Esophagus muscularis mucosa (tissue), 4 donors: ENCODE data around the gene ITPKA. TPM values are rescaled to one million over a fixed set of nuclear protein-coding genes. Genes with fewer than 3 reads are reported as not detected.

Source experiments
- DNase-seq: peaks from one replicate; pipeline ENCODE4 v3.0.0-alpha.2; 2017; ENCODE audit errors: extremely low spot score
- H3K27ac ChIP-seq, 4 donors: fragments of 200-600 bp; sonication (generic); replicated peaks in 1 of 4; 1 replicate in 3 of 4; 2 replicates in 1 of 4; pipeline ENCODE4 v1.5.1; 2016 to 2019; ENCODE audit warnings: mild to moderate bottlenecking in 1 of 4
- H3K27me3 ChIP-seq, 4 donors: fragments of 200-600 bp; sonication (generic); one replicate each; pipeline versions ENCODE4 v1.5.1 to v1.6.0; 2016 to 2019
- H3K36me3 ChIP-seq, 4 donors: fragments of 200-600 bp; sonication (generic); one replicate each; pipeline ENCODE4 v1.5.1; 2016 to 2019
- H3K4me1 ChIP-seq, 4 donors: fragments of 200-600 bp; sonication (generic); one replicate each; pipeline ENCODE4 v1.5.1; 2016 to 2019
- H3K4me3 ChIP-seq, 4 donors: fragments of 200-600 bp; sonication (generic); 1 replicate in 2 of 4; 2 replicates in 2 of 4; pipeline ENCODE4 v1.5.1; 2016 to 2019; ENCODE audit warnings: mild to moderate bottlenecking in 4 of 4, moderate library complexity in 1 of 4
- H3K9me3 ChIP-seq, 4 donors: fragments of 200-600 bp; sonication (generic); 1 replicate in 3 of 4; 2 replicates in 1 of 4; pipeline ENCODE4 v1.5.1; 2016 to 2019
- CTCF ChIP-seq, 3 experiments: fragments of 200-600 bp in 2 of 3; fragments of 450-650 bp in 1 of 3; sonication (generic) in 2 of 3; IDR thresholded peaks; one replicate each; pipeline ENCODE4 v1.5.1; 2017 to 2019; ENCODE audit warnings: antibody characterized with exemption in 3 of 3, mild to moderate bottlenecking in 2 of 3, moderate library complexity in 1 of 3
- EP300 ChIP-seq: sonication (generic); formaldehyde crosslinking; IDR thresholded peaks from one replicate; pipeline ENCODE4 v1.6.1; 2017; ENCODE audit warnings: antibody characterized with exemption
- POLR2A ChIP-seq: fragments of 450-650 bp; IDR thresholded peaks from one replicate; pipeline ENCODE4 v1.6.1; 2017; ENCODE audit warnings: antibody characterized with exemption, moderate library complexity, mild to moderate bottlenecking, low read depth
- POLR2AphosphoS5 ChIP-seq, 2 donors: sonication (generic); formaldehyde crosslinking; IDR thresholded peaks; one replicate each; pipeline ENCODE4 v1.6.1; 2017; ENCODE audit warnings: antibody characterized with exemption in 2 of 2
- WGBS: methylation state at CpG from one replicate; pipeline ENCODE4 v1.1.5; 2018; 5-methylcytosine and 5-hydroxymethylcytosine counted together
- intact Hi-C: fragments of 100-400 bp; cut with DNase I; formaldehyde crosslinking; loops from one replicate; pipeline ENCODE4 v1.15.1; 2023
- total RNA-seq, 4 donors: library from RNA; depleted of rRNA; stranded (reverse); fragments of >200 nt; gene quantifications; one replicate each; pipeline versions ENCODE4 v1.1.0 to v1.2.1, GENCODE V29; 2016

Gene ITPKA
- total RNA-seq, 4 donors from 2014 or later = 0.83 to 2.5 (median 0.97) TPM

- peaks cover 0 to 21% (median 0%) of the 10 kb centered on the region in 4 donors for H3K27me3 ChIP-seq
- H3K4me3 ChIP-seq = no peak overlapping the region
- H3K36me3 ChIP-seq = peaks cover 45 to 58% (median 49%) of the 10 kb centered on the region in 4 donors
- no peaks in the 10 kb centered on the region for H3K4me1 ChIP-seq
- no peaks in the 10 kb centered on the region for H3K9me3 ChIP-seq
- no peak for DNase-seq
- no peak for TF ChIP-seq POLR2A
- no peak for TF ChIP-seq CTCF (IDR thresholded peaks at IDR 0.05)
- TF ChIP-seq EP300 = no peak
- TF ChIP-seq POLR2AphosphoS5 (IDR thresholded peaks at IDR 0.05) = no peak
- H3K27ac ChIP-seq = no peak overlapping the region
- intact Hi-C loops = no loop called here
Observed at GRCh38 chr15:41483115-41483514, 10.6 kb upstream of the ITPKA start.

GRCh38 chr15:41483519-41483918 lies 10.2 kb upstream of the ITPKA start:
- Histone ChIP-seq H3K36me3 (peaks cover 41 to 54% (median 45%) of the 10 kb centered on the region in 4 donors), H3K27me3 (peaks cover 0 to 23% (median 0%) of the 10 kb centered on the region in 4 donors), H3K4me1 (no peaks in the 10 kb centered on the region), H3K27ac (no peak overlapping the region), H3K9me3 (no peaks in the 10 kb centered on the region), H3K4me3 (no peak overlapping the region)
- TF ChIP-seq CTCF (IDR thresholded peaks at IDR 0.05) = no peak
- TF ChIP-seq POLR2AphosphoS5 (IDR thresholded peaks at IDR 0.05) = no peak
- no peak for TF ChIP-seq EP300
- no peak for TF ChIP-seq POLR2A
- no peak for DNase-seq
- 83% methylated on average over 2 of the region's 2 CpGs for WGBS
- intact Hi-C loops = no loop called here

DNA sequence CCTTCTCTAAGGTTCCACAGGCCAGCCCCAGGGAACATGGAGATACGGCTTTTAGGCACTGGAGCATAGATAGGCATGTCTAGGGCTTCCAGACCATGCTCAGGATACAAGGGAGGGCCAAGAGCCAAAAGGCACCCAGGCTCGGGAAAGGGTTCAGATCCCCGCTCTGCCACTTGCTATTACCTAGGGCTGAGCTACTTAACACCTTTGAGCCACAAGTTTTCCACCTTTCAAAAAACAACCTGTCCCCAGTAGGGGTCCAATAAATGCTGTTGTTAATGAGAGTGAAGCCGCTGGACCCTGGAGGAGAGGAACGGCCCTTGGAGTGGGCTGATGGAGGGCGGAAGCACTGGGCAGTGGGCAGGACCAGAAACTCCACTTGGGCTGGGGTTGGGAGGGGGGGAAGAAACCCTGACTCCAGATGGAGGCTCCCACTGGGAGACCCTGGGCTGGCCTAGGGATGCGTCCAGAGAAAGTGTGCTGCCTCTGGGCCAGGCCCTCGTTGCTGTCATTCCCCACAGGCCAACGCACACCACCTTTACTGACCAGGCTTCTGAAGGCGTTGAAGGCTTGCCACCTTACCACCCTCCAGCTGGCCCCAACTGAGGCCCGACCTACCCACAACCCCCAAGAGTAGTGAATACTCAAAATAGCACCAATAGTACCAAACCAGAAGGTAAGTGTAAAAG lies 8.6 kb upstream of the ITPKA start:
- no peaks in the 10 kb centered on the region for H3K4me1 ChIP-seq
- 76% methylated on average over 11 of the region's 11 CpGs for WGBS
- no peak for DNase-seq
- peaks cover 25 to 38% (median 30%) of the 10 kb centered on the region in 4 donors for H3K36me3 ChIP-seq
- no peak overlapping the region for H3K27ac ChIP-seq
- intact Hi-C loops = no loop called here
- H3K27me3 ChIP-seq = peaks cover 0 to 39% (median 0%) of the 10 kb centered on the region in 4 donors
- H3K9me3 ChIP-seq = no peaks in the 10 kb centered on the region
- no peak overlapping the region for H3K4me3 ChIP-seq
- TF ChIP-seq CTCF (IDR thresholded peaks at IDR 0.05) (no peak), EP300 (no peak), POLR2A (no peak), POLR2AphosphoS5 (IDR thresholded peaks at IDR 0.05) (no peak)

- intact Hi-C loops = no loop called here
- 79% methylated on average over 25 of the region's 43 CpGs for WGBS
- Histone ChIP-seq H3K4me1 (no peaks in the 10 kb centered on the region), H3K27ac (no peak overlapping the region), H3K27me3 (peaks cover 0 to 51% (median 0%) of the 10 kb centered on the region in 4 donors), H3K36me3 (peaks cover 13 to 26% (median 18%) of the 10 kb centered on the region in 4 donors), H3K4me3 (no peak overlapping the region), H3K9me3 (no peaks in the 10 kb centered on the region)
- TF ChIP-seq CTCF (IDR thresholded peaks at IDR 0.05) (no peak), POLR2AphosphoS5 (IDR thresholded peaks at IDR 0.05) (no peak), POLR2A (no peak), EP300 (no peak)
- DNase-seq = no peak
Observed at GRCh38 chr15:41486286-41486685, 7.4 kb upstream of the ITPKA start.
